H1 (cell line): Measurements from ENCODE around the gene CLDND1. TPM values are rescaled to one million over a fixed set of nuclear protein-coding genes. Genes with fewer than 3 reads are reported as not detected.

ENCODE experiments used
- CTCF ChIA-PET: fragments of 300-600 bp; sonication (Branson Sonifier 250); formaldehyde crosslinking; loops from one replicate; lab custom pipeline; 2021; ENCODE audit not compliant: partially characterized antibody; lab: Charles Lee
- POLR2A ChIA-PET: fragments of 300-600 bp; sonication (Branson Sonifier 250); formaldehyde crosslinking; loops from one replicate; lab custom pipeline; 2021; ENCODE audit warnings: inconsistent platforms; ENCODE audit not compliant: partially characterized antibody; lab: Charles Lee
- DNase-seq, 2 experiments: peaks; one replicate each; pipeline versions ENCODE4 v3.0.0 to v3.0.0-alpha.2; 2010 to 2022; ENCODE audit warnings: low spot score in 2 of 2, low read depth in 1 of 2, mixed read lengths in 1 of 2
- FAIRE-seq: peaks from 2 replicates; lab custom pipeline; 2011; peaks lifted over from hg19 to GRCh38; lab: Jason Lieb, UNC
- H2AFZ ChIP-seq: 2 replicates; pipeline ENCODE4 v1.8.1; 2012; ENCODE audit warnings: low read length, inconsistent platforms
- H2AK5ac ChIP-seq: 2 replicates; pipeline ENCODE4 v1.6.1; 2013; ENCODE audit warnings: low read depth, low read length
- H2BK120ac ChIP-seq: replicated peaks from 2 replicates; pipeline ENCODE3; 2013; ENCODE audit warnings: low read depth, low read length, inconsistent platforms
- H2BK12ac ChIP-seq: 2 replicates; pipeline ENCODE4 v1.6.1; 2013; ENCODE audit warnings: low read depth, low read length
- H2BK15ac ChIP-seq: 2 replicates; pipeline ENCODE4 v1.6.1; 2013; ENCODE audit warnings: low read length
- H2BK20ac ChIP-seq: 2 replicates; pipeline ENCODE4 v1.6.1; 2013; ENCODE audit warnings: low read length
- H2BK5ac ChIP-seq: 2 replicates; pipeline ENCODE4 v1.6.1; 2013; ENCODE audit warnings: low read depth, low read length
- H3K14ac ChIP-seq: 2 replicates; pipeline ENCODE4 v1.6.1; 2013; ENCODE audit warnings: inconsistent platforms; ENCODE audit not compliant: insufficient read length
- H3K18ac ChIP-seq: 2 replicates; pipeline ENCODE4 v1.6.1; 2013; ENCODE audit warnings: low read length; ENCODE audit errors: extremely low read depth
- H3K23ac ChIP-seq: 2 replicates; pipeline ENCODE4 v1.6.1; 2013; ENCODE audit warnings: inconsistent platforms; ENCODE audit not compliant: insufficient read length
- H3K23me2 ChIP-seq: 2 replicates; pipeline ENCODE4 v1.6.1; 2013; ENCODE audit warnings: low read depth, low read length
- H3K27ac ChIP-seq: 2 replicates; pipeline ENCODE4 v1.6.1; 2011; ENCODE audit warnings: low read depth, low read length, inconsistent platforms
- H3K27me3 ChIP-seq, 4 experiments: replicated peaks in 1 of 4; 1 replicate in 1 of 4; 2 replicates in 3 of 4; pipeline versions ENCODE4 v1.6.1 to v1.8.1; 2011 to 2013; ENCODE audit warnings: low read length in 3 of 4, mild to moderate bottlenecking in 3 of 4, inconsistent platforms in 2 of 4, mixed read lengths in 2 of 4, moderate library complexity in 1 of 4; ENCODE audit not compliant: control insufficient read depth in 3 of 4, insufficient read depth in 3 of 4; ENCODE audit errors: extremely low read depth in 1 of 4
- H3K36me3 ChIP-seq, 4 experiments: 2 replicates each; pipeline versions ENCODE4 v1.6.1 to v1.8.1; 2011 to 2013; ENCODE audit warnings: mild to moderate bottlenecking in 4 of 4, low read length in 3 of 4, moderate library complexity in 2 of 4, control low read depth in 1 of 4, inconsistent platforms in 1 of 4; ENCODE audit not compliant: insufficient read depth in 4 of 4, control insufficient read depth in 2 of 4
- H3K4ac ChIP-seq: replicated peaks from 2 replicates; pipeline ENCODE3; 2013; ENCODE audit warnings: low read length, low read depth, mixed read lengths, inconsistent platforms; ENCODE audit not compliant: insufficient read length
- H3K4me1 ChIP-seq, 4 experiments: replicated peaks in 1 of 4; 1 replicate in 1 of 4; 2 replicates in 3 of 4; pipeline versions ENCODE4 v1.6.1 to v1.8.1; 2011 to 2013; ENCODE audit warnings: low read length in 3 of 4, inconsistent platforms in 2 of 4, mixed read lengths in 1 of 4; ENCODE audit not compliant: insufficient read depth in 4 of 4, control insufficient read depth in 3 of 4
- H3K4me2 ChIP-seq, 2 experiments: 2 replicates each; pipeline versions ENCODE4 v1.6.1 to v1.8.1; 2011 to 2013; ENCODE audit warnings: low read depth in 2 of 2, low read length in 2 of 2, control low read depth in 1 of 2, inconsistent platforms in 1 of 2, mild to moderate bottlenecking in 1 of 2; ENCODE audit not compliant: insufficient read depth in 1 of 2
- H3K4me3 ChIP-seq, 4 experiments: fragments of 200-600, 300-600 bp in 1 of 4; sonication (generic), shearing (Covaris generic), sonication (Bioruptor Twin) in 1 of 4; 2 replicates each; pipeline versions ENCODE4 v1.5.1 to v1.8.1; 2011 to 2016; ENCODE audit warnings: low read length in 4 of 4, low read depth in 3 of 4, control low read depth in 2 of 4, inconsistent platforms in 2 of 4, mild to moderate bottlenecking in 2 of 4, mixed read lengths in 1 of 4, moderate library complexity in 1 of 4; ENCODE audit not compliant: insufficient read depth in 2 of 4; ENCODE audit errors: extremely low read depth in 1 of 4
- H3K56ac ChIP-seq: replicated peaks from 2 replicates; pipeline ENCODE3; 2013; ENCODE audit warnings: low read depth, mild to moderate bottlenecking, mixed read lengths, low read length, inconsistent platforms; ENCODE audit not compliant: insufficient read length
- H3K79me1 ChIP-seq: 2 replicates; pipeline ENCODE4 v1.6.1; 2013; ENCODE audit warnings: low read depth, low read length, control low read depth
- H3K79me2 ChIP-seq, 2 experiments: 2 replicates each; pipeline versions ENCODE4 v1.6.1 to v1.8.1; 2012 to 2013; ENCODE audit warnings: low read length in 2 of 2, mild to moderate bottlenecking in 2 of 2, inconsistent platforms in 1 of 2; ENCODE audit not compliant: insufficient read depth in 2 of 2, control insufficient read depth in 1 of 2
- H3K9ac ChIP-seq, 4 experiments: replicated peaks in 1 of 4; 1 replicate in 1 of 4; 2 replicates in 3 of 4; pipeline versions ENCODE4 v1.6.1 to v1.8.1; 2011 to 2013; ENCODE audit warnings: low read depth in 3 of 4, low read length in 3 of 4, control low read depth in 2 of 4, mild to moderate bottlenecking in 2 of 4, moderate library complexity in 2 of 4, inconsistent platforms in 1 of 4; ENCODE audit errors: extremely low read depth in 1 of 4
- H3K9me3 ChIP-seq, 2 experiments: 2 replicates each; pipeline versions ENCODE4 v1.6.1 to v1.8.1; 2012 to 2013; ENCODE audit warnings: mild to moderate bottlenecking in 2 of 2, moderate library complexity in 2 of 2, control low read depth in 1 of 2, inconsistent platforms in 1 of 2, low read depth in 1 of 2, low read length in 1 of 2, mixed read lengths in 1 of 2; ENCODE audit not compliant: insufficient read depth in 2 of 2
- H4K20me1 ChIP-seq, 2 experiments: replicated peaks in 1 of 2; 2 replicates each; pipeline versions ENCODE3 to v1.8.1; 2011 to 2013; ENCODE audit warnings: inconsistent platforms in 2 of 2, low read length in 2 of 2, mild to moderate bottlenecking in 1 of 2; ENCODE audit not compliant: insufficient read depth in 2 of 2, control insufficient read depth in 1 of 2
- H4K5ac ChIP-seq: 2 replicates; pipeline ENCODE4 v1.6.1; 2013; ENCODE audit warnings: low read length, low read depth, mixed read lengths, inconsistent platforms; ENCODE audit not compliant: insufficient read length
- H4K8ac ChIP-seq: 2 replicates; pipeline ENCODE4 v1.8.0; 2013; ENCODE audit warnings: mild to moderate bottlenecking, moderate library complexity, low read length, inconsistent platforms; ENCODE audit not compliant: insufficient read depth; ENCODE audit errors: extremely low read depth
- H4K91ac ChIP-seq: replicated peaks from 2 replicates; pipeline ENCODE3; 2013; ENCODE audit warnings: low read length, mixed read lengths, inconsistent platforms; ENCODE audit not compliant: insufficient read length
- ATF3 ChIP-seq: IDR thresholded peaks from 2 replicates; pipeline ENCODE4 v1.6.1; 2011; ENCODE audit warnings: low read depth, mild to moderate bottlenecking, low read length; ENCODE audit not compliant: insufficient read depth
- BCL11A ChIP-seq, 2 experiments: IDR thresholded peaks; one replicate each; pipeline ENCODE4 v1.6.1; 2011; ENCODE audit warnings: low read depth in 2 of 2, low read length in 2 of 2, mild to moderate bottlenecking in 2 of 2
- BRCA1 ChIP-seq: IDR thresholded peaks from 2 replicates; pipeline ENCODE4 v1.6.1; 2012; ENCODE audit warnings: low read depth, low read length, improper control_type of control experiment
- CHD2 ChIP-seq: IDR thresholded peaks from 2 replicates; pipeline ENCODE4 v1.6.1; 2012; ENCODE audit warnings: low read length, improper control_type of control experiment
- E2F6 ChIP-seq: IDR thresholded peaks from 2 replicates; pipeline ENCODE4 v1.6.1; 2012; ENCODE audit warnings: inconsistent platforms
- MAFK ChIP-seq: IDR thresholded peaks from 2 replicates; pipeline ENCODE4 v1.6.1; 2012; ENCODE audit warnings: low read depth, mild to moderate bottlenecking, improper control_type of control experiment, low read length
- RNF2 ChIP-seq: fragments of 200-900, 300-1000 bp; sonication (generic); IDR thresholded peaks from 2 replicates; pipeline ENCODE4 v1.7.1; 2016; ENCODE audit warnings: borderline replicate concordance, low read depth, mild to moderate bottlenecking, antibody characterized with exemption, low read length; ENCODE audit not compliant: poor library complexity, severe bottlenecking; ENCODE audit errors: missing control alignments
- SIRT6 ChIP-seq: IDR thresholded peaks from one replicate; pipeline ENCODE4 v1.7.1; 2012; ENCODE audit warnings: low read length, inconsistent platforms
- TAF7 ChIP-seq: optimal IDR thresholded peaks from 2 replicates; pipeline ENCODE3; 2011; ENCODE audit warnings: low read depth, mild to moderate bottlenecking, inconsistent platforms, low read length, moderate library complexity, borderline replicate concordance
- TCF12 ChIP-seq: IDR thresholded peaks from 2 replicates; pipeline ENCODE4 v1.6.1; 2011; ENCODE audit warnings: low read depth, mild to moderate bottlenecking, low read length
- TEAD4 ChIP-seq: IDR thresholded peaks from 2 replicates; pipeline ENCODE4 v1.6.1; 2012; ENCODE audit warnings: low read depth, low read length, inconsistent platforms, mixed read lengths
- WGBS, 2 experiments: shearing (Covaris generic) in 1 of 2; methylation state at CpG; one replicate each; pipeline versions ENCODE4 v1.1.6 to v1.1.7; 2013 to 2015; ENCODE audit warnings: low lambda C conversion rate in 2 of 2, mixed read lengths in 2 of 2, inconsistent platforms in 1 of 2, low coverage in 1 of 2, missing lambda C conversion rate in 1 of 2; ENCODE audit not compliant: insufficient replicate concordance in 2 of 2, insufficient coverage in 1 of 2, insufficient read length in 1 of 2; ENCODE audit errors: extremely low coverage in 1 of 2, missing lambda C conversion rate in 1 of 2; 5-methylcytosine and 5-hydroxymethylcytosine counted together
- polyA plus RNA-seq, 7 experiments: library from polyadenylated mRNA; depleted of rRNA in 3 of 7; stranded (reverse) in 5 of 7; unstranded in 2 of 7; fragments of >200 nt in 5 of 7; fragments of 200-250 nt in 2 of 7; gene quantifications; 1 replicate in 5 of 7; 2 replicates in 1 of 7; 4 replicates in 1 of 7; pipeline versions ENCODE4 v1.2.1 to v1.2.3, GENCODE V29; 2011 to 2013; ENCODE audit warnings: missing spikeins in 2 of 7, mixed read lengths in 2 of 7
- total RNA-seq: library from RNA; stranded (reverse); fragmentation: NEBNext Ultra II Directional; extraction: Animal tissue kit (Norgen Biotek cat#: 25700); gene quantifications from 2 replicates; pipeline ENCODE4 v1.2.1, GENCODE V29; 2021
- TF ChIP-seq, protein P1 (sequence below): IDR thresholded peaks from 2 replicates; pipeline ENCODE4 v1.6.1; 2012; ENCODE audit warnings: inconsistent platforms

CLDND1 gene
- total and polyA plus RNA-seq, 2 of the 8 experiments (the other 6 are each of a cell fraction or from before 2014, with no cell fraction given) = 68.2 to 152 TPM

GRCh38 chr3:98501863-98502576 is 20.7 kb downstream of the CLDND1 start:
- Histone ChIP-seq H4K8ac (no peak overlapping the region), H2AK5ac (no peak overlapping the region), H3K79me2 (no peaks in the 10 kb centered on the region), H2AFZ (no peak overlapping the region), H3K9ac (no peak overlapping the region), H4K20me1 (no peaks in the 10 kb centered on the region), H4K5ac (no peak overlapping the region), H2BK15ac (no peak overlapping the region), H3K79me1 (no peaks in the 10 kb centered on the region), H3K9me3 (no peaks in the 10 kb centered on the region), H3K4me2 (no peak overlapping the region), H4K91ac (no peak overlapping the region), H3K36me3 (no peaks in the 10 kb centered on the region), H2BK5ac (no peak overlapping the region), H3K18ac (no peak overlapping the region), H3K4ac (no peak overlapping the region), H2BK120ac (no peak overlapping the region), H3K56ac (no peak overlapping the region), H3K23ac (no peak overlapping the region), H3K27ac (no peak overlapping the region), H3K23me2 (no peaks in the 10 kb centered on the region), H3K4me1 (no peaks in the 10 kb centered on the region), H2BK20ac (no peak overlapping the region), H3K27me3 (no peaks in the 10 kb centered on the region), H2BK12ac (no peak overlapping the region), H3K4me3 (no peak overlapping the region), H3K14ac (no peak overlapping the region)
- WGBS, 2 experiments = 94% methylated on average over 5 of the region's 5 CpGs; no CpG with 5 or more reads in 1 of the 2 experiments
- DNase-seq = no peak
- FAIRE-seq = no peak
- POLR2A ChIA-PET = no interaction called here
- CTCF ChIA-PET = interaction anchor here (1.1 kb wide), 1 partner anchor 72 kb away, joined by 3 read pairs; no protein-coding TSS in a partner anchor
- TF ChIP-seq, protein P1, sequence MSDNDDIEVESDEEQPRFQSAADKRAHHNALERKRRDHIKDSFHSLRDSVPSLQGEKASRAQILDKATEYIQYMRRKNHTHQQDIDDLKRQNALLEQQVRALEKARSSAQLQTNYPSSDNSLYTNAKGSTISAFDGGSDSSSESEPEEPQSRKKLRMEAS = no peak
- TF ChIP-seq TAF7 = no peak
- TF ChIP-seq SIRT6 = no peak
- TF ChIP-seq TCF12 = no peak
- no peak for TF ChIP-seq ATF3
- no peak for TF ChIP-seq BCL11A (IDR thresholded peaks at IDR 0.05; ENCODE audit: low read depth in 2 of 2, low read length in 2 of 2)
- TF ChIP-seq TEAD4 = no peak
- TF ChIP-seq BRCA1 = no peak
- no peak for TF ChIP-seq CHD2
- TF ChIP-seq MAFK = no peak
- no peak for TF ChIP-seq RNF2
- TF ChIP-seq E2F6 = no peak
